OCI-LY1 (cell line): ENCODE data around the gene SOX30.

Source experiments
- CTCF ChIP-seq: fragments of 200-600 bp; sonication (generic), shearing (Covaris generic); IDR thresholded peaks from 2 replicates; pipeline ENCODE4 v1.5.1; 2017; ENCODE audit warnings: mild to moderate bottlenecking, antibody characterized with exemption, low read length, moderate library complexity, mixed read lengths
- EZH2 ChIP-seq: fragments of 200-600 bp; sonication (generic), shearing (Covaris generic); IDR thresholded peaks from 2 replicates; pipeline ENCODE4 v1.8.0; 2017; ENCODE audit warnings: borderline replicate concordance, mixed run types, mild to moderate bottlenecking, antibody characterized with exemption, low read length, moderate library complexity, mixed read lengths

DNA sequence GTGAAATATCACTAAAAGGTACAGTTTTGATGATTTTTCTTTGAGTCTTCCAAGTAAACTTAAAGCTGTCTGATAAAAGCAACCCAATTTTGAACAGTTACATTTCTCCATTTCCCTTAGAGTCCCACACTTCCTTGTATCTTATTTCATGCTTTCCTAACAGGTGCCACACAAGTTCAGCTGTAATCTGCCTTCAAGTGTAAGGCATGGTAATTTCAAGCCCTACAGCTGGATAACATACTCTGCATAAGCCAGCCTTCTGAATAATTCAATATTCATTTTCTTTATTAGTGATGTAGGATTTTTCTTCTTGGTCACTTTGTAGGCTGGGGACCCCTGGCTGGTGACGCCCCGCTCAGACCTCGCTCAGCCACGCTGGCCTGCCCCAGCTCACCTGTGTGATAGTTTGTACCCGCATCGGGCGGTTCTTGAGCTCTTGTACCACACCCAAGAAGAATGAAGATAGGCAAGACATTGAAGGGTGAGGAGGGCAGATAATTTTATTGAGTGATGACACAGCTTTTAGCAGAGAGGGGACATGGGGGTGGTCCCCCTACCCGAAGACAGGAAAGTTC, 34.0 kb downstream of the SOX30 start:
- TF ChIP-seq CTCF = no peak
- TF ChIP-seq EZH2 = no peak
